SK-N-SH (cell line): ENCODE measurements around the gene TUBGCP2.

Experiments
- EP300 ChIP-seq, 2 experiments: IDR thresholded peaks; 2 replicates each; pipeline versions ENCODE4 v1.4.0 to v1.6.1; 2012; ENCODE audit warnings: borderline replicate concordance in 1 of 2, low read depth in 1 of 2, low read length in 1 of 2
- EZH2phosphoT487 ChIP-seq: fragments of 200-600 bp; sonication (generic); IDR thresholded peaks from 2 replicates; pipeline ENCODE4 v1.6.1; 2017; ENCODE audit warnings: low read depth, mixed run types, mild to moderate bottlenecking, antibody characterized with exemption, moderate library complexity, borderline replicate concordance
- GABPA ChIP-seq: IDR thresholded peaks from 2 replicates; pipeline ENCODE4 v1.4.0; 2012; ENCODE audit warnings: low read depth, mild to moderate bottlenecking
- NFIC ChIP-seq: IDR thresholded peaks from 2 replicates; pipeline ENCODE4 v1.4.0; 2012; ENCODE audit warnings: borderline replicate concordance
- POLR2AphosphoS5 ChIP-seq: IDR thresholded peaks from 2 replicates; pipeline ENCODE4 v1.6.1; 2012; ENCODE audit warnings: low read depth, low read length
- SIN3A ChIP-seq: IDR thresholded peaks from 2 replicates; pipeline ENCODE4 v1.6.1; 2012; ENCODE audit warnings: low read depth, mild to moderate bottlenecking, low read length, moderate library complexity, borderline replicate concordance
- TF ChIP-seq, protein P1 (sequence below): fragments of 200-600 bp; sonication (generic); IDR thresholded peaks from 2 replicates; pipeline ENCODE4 v1.6.1; 2017; ENCODE audit warnings: antibody characterized with exemption, mild to moderate bottlenecking, moderate library complexity
- TF ChIP-seq, protein P2 (sequence below): IDR thresholded peaks from 2 replicates; pipeline ENCODE4 v1.4.0; 2012; ENCODE audit warnings: low read depth

DNA sequence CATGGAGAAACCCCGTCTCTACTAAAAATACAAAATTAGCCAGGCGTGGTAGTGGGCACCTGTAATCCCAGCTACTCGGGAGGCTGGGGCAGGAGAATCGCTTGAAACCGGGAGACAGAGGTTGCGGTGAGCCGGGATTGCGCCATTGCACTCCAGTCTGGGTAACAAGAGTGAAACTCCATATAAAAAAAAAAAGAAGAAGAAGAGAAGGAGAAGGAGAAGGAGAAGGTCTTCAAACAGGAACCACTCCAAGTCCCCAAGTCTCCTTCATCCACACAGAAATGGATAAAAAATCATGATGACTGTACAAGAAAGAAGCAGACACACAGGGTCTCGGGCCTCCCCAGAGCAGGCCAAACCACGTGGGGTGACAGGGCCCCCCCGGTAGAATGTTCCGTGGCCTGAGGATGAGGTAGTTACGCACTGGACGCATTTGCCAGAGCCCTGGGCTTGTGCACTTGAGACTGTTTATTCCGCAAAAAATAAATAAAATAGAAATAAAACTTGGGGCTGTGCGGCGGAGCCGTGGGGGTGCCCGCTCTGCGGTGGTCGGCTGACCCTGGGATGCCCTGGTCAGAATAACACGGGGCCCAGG lies 55.2 kb downstream of the TUBGCP2 start:
- TF ChIP-seq, protein P1, sequence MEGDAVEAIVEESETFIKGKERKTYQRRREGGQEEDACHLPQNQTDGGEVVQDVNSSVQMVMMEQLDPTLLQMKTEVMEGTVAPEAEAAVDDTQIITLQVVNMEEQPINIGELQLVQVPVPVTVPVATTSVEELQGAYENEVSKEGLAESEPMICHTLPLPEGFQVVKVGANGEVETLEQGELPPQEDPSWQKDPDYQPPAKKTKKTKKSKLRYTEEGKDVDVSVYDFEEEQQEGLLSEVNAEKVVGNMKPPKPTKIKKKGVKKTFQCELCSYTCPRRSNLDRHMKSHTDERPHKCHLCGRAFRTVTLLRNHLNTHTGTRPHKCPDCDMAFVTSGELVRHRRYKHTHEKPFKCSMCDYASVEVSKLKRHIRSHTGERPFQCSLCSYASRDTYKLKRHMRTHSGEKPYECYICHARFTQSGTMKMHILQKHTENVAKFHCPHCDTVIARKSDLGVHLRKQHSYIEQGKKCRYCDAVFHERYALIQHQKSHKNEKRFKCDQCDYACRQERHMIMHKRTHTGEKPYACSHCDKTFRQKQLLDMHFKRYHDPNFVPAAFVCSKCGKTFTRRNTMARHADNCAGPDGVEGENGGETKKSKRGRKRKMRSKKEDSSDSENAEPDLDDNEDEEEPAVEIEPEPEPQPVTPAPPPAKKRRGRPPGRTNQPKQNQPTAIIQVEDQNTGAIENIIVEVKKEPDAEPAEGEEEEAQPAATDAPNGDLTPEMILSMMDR = no peak
- TF ChIP-seq EP300 (IDR thresholded peaks at IDR 0.05; ENCODE audit: borderline replicate concordance in 1 of 2, low read depth in 1 of 2, low read length in 1 of 2) = no peak
- TF ChIP-seq POLR2AphosphoS5 = no peak
- TF ChIP-seq GABPA = no peak
- TF ChIP-seq, protein P2, sequence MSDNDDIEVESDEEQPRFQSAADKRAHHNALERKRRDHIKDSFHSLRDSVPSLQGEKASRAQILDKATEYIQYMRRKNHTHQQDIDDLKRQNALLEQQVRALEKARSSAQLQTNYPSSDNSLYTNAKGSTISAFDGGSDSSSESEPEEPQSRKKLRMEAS = no peak
- no peak for TF ChIP-seq NFIC
- no peak for TF ChIP-seq EZH2phosphoT487
- TF ChIP-seq SIN3A = no peak
